RWPE1 (cell line): ENCODE data around the gene CHMP3.
"Not testable (repeated sequence)": the region's sequence is repeated elsewhere in the genome, so short reads cannot be mapped to it uniquely, and the experiment has no call there.

Source experiments
- CTCF ChIA-PET: fragments of 350-600 bp; sonication (Branson Sonifier 250); formaldehyde crosslinking; extraction: SDS; loops from one replicate; lab custom pipeline; 2021; lab: Yijun Ruan, JAX
- POLR2A ChIA-PET: fragments of 400-600 bp; formaldehyde crosslinking; extraction: SDS; loops from one replicate; lab custom pipeline; 2020; ENCODE audit warnings: antibody characterized with exemption; ENCODE audit not compliant: low non-redundant PET; lab: Yijun Ruan, JAX
- DNase-seq: peaks from one replicate; pipeline ENCODE4 v3.0.0; 2012; ENCODE audit warnings: low spot score
- H3K27ac ChIP-seq: fragments of 450-650 bp; 2 replicates; pipeline ENCODE4 v1.5.1; 2017
- TF ChIP-seq, protein P1 (sequence below): fragments of 450-650 bp; conservative IDR thresholded peaks from 2 replicates; pipeline ENCODE4 v1.5.1; 2017; ENCODE audit warnings: low read depth, mild to moderate bottlenecking

CHMP3 gene

DNA sequence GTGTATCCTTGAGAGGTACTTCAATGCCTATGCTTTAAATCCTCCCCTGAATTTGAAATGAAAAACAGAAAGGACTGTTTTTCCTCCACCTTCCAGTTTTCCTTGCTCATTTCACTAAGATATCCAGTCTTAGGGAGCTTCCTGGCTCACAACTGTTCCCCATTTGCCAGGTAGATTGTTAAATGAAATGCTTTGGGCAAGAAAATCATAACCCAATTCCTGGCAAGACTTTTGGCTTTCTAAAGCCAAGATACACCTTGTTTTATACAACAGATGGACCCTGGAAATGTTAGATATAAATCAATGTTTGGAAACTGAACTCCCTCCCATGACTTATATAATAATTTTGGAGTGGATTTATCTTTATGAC, 3.6 kb upstream of the CHMP3 start:
- ChIA-PET POLR2A (no interaction called here), CTCF (no interaction called here)
- H3K27ac ChIP-seq: no peak overlapping the region
- TF ChIP-seq, protein P1, sequence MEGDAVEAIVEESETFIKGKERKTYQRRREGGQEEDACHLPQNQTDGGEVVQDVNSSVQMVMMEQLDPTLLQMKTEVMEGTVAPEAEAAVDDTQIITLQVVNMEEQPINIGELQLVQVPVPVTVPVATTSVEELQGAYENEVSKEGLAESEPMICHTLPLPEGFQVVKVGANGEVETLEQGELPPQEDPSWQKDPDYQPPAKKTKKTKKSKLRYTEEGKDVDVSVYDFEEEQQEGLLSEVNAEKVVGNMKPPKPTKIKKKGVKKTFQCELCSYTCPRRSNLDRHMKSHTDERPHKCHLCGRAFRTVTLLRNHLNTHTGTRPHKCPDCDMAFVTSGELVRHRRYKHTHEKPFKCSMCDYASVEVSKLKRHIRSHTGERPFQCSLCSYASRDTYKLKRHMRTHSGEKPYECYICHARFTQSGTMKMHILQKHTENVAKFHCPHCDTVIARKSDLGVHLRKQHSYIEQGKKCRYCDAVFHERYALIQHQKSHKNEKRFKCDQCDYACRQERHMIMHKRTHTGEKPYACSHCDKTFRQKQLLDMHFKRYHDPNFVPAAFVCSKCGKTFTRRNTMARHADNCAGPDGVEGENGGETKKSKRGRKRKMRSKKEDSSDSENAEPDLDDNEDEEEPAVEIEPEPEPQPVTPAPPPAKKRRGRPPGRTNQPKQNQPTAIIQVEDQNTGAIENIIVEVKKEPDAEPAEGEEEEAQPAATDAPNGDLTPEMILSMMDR: no peak
- no peak for DNase-seq

DNA sequence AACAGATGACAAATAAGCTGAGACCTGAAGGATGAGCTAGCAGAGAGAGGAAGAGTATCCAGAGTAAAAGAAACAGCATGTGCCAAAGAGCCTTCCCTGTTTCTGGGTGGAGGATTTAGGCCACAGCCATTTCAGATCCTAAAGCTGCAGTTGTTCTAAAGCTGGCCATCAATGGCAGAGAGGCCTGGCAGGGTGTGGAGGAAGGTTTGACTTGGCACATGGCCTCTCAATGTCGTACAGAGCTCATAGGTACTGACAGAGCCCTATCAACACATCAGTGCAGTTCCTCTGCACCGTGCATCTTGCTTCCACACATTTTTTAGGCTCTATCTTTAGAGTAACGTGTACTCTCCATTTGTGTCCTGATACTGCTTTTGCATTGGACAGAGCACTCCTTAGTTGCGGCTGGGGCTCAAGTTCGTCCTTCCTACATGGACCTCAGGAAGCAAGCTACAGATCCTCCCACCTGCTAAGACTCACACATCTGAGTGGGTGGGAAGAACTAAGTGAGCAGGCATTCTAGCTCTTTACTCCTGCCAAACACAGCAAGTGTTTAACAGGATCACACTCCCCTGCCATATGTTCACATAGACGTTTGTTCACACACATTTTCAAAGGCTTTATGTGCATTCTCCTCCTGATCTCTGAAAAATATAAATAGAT, 3.0 kb upstream of the CHMP3 start:
- TF ChIP-seq, protein P1: no peak
- H3K27ac ChIP-seq: no peak overlapping the region
- ChIA-PET CTCF (no interaction called here), POLR2A (no interaction called here)
- no peak for DNase-seq

DNA sequence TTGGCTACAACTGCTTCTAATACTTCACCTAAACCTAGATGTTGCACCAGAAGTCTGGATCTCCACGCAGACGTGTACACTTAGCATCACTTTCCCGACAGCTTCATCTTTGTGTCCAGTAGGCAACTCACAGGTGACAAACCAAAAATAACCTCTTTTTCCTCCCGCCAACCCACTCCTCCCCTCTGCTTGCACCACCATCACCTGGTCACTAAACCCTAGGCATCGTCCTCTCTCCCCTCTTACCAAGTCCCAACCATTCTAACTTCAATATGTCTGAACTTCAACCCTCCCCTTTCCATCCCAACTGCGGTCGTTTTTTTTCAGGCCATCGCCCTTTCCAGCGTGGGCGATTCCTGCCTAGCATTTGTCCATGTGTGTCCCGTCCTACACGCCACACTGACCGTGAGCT, 413 bp upstream of the CHMP3 start:
- TF ChIP-seq, protein P1: no peak
- no peak for DNase-seq
- CTCF ChIA-PET: no interaction called here
- POLR2A ChIA-PET: no interaction called here
- H3K27ac ChIP-seq: peak overlapping the region; percentile 98

DNA sequence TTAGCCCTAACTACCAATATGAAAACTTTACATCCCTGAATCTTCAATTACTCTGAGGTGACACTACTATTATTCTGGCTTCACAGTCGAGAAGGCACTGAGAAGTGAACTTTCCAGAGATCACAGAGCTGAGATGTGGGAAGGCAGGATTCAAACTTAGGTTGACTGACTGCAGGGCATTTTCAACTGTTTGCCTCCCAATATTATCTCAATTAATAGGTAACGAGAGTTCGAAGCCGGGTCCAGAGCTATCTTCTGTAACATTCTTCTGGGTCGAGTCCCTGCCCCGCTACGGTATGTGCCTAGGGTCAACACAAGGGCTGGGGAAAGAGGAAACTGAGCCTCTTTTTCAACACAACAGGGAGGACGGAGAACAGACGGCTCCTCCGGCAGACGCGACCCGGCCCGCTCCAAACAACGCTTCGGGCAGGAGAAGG, 740 bp downstream of the CHMP3 start:
- ChIA-PET CTCF (interaction anchor here (0.6 kb wide), 1 partner anchor 910 kb away, joined by 5 read pairs; no protein-coding TSS in a partner anchor), POLR2A (no interaction called here)
- peak overlapping the region; percentile 98 for H3K27ac ChIP-seq
- DNase-seq: no peak
- TF ChIP-seq, protein P1: no peak

DNA sequence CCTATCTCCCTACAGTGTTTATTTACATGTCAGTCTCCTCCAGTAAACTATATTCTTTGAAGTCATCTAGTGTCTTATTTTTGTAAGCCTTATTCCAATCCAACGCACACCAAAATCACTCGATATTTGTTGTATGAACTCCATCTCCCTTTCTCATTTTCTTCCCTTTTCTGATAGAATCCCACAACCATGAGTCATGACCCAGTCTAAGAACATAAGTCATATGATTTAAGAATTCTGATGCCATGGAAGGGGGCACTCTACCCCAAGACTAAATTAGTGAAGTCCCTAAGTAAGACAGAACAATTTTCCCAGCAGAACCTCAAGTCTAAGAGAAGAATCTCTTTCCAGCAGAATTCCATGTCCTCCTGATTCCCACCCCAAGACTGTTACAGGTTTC, 5.4 kb downstream of the CHMP3 start:
- ChIA-PET CTCF (no interaction called here), POLR2A (no interaction called here)
- TF ChIP-seq, protein P1: no peak
- H3K27ac ChIP-seq: no peak overlapping the region
- DNase-seq: no peak

DNA sequence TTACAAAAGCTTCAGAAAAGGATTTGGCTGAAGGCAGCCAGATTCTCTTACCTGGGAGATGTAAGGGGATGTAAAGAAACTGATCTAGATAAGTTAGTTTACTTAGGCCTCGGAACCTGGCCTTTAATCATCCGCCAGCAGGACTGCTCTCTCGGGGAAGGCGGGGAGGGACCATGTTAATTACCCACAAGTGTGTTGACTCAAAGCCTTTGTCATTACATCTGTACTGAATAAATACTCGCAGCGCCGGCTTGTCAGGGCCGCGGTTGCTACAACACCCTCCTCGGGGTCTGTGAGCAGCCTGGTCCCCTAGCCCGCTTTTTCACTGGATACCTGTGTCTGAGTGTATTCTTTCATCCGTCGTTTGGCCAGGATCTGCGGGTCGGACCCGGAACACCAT, 6.7 kb downstream of the CHMP3 start:
- POLR2A ChIA-PET: no interaction called here
- no peak for DNase-seq
- TF ChIP-seq, protein P1: no peak
- H3K27ac ChIP-seq: no peak overlapping the region
- CTCF ChIA-PET: no interaction called here

DNA sequence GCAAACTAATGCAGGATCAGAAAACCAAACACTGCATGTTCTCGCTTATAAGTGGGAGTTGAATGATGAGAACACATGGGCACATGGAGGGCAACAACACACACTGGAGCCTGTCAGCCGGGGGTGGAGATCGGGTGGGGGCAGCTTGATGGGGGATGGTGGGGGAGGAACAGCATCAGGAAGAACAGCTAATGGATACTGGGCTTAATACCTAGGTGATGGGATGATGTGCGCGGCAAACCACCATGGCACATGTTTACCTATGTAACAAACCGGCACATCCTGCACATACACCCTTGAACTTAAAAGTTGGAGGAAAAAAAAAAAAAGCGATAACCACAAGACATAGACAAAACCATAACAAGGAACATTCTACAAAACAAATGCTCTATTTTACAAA, 10.4 kb downstream of the CHMP3 start:
- ChIA-PET POLR2A (no interaction called here), CTCF (no interaction called here)
- H3K27ac ChIP-seq: no peak overlapping the region
- DNase-seq: no peak
- TF ChIP-seq, protein P1: no peak

DNA sequence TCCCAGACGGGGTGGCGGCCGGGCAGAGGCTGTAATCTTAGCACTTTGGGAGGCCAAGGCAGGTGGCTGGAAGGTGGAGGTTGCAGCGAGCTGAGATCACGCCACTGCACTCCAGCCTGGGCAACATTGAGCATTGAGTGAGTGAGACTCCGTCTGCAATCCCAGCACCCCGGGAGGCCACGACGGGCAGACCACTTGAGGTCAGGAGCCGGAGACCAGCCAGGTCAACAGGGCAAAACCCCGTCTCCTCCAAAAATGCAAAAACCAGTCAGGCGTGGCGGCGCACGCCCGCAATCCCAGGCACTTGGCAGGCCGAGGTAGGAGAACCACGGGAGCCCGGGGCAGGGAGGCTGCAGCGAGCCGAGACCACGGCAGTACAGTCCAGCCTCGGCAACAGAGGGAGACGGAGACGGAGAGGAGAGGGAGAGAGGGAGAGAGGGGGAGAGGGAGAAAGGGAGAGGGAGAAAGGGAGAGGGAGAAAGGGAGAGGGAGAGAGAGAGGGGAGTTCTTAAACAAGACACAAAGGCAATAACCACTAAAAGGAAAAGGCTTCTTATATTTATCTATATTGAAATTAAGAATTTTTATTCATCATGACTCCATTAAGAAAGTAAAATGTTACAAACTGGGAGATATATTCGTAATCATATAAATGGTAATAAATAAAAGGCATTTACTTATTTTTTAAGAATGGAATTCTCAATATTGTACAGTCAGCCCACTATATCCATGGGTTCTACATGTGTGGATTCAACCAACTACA, 13.1 kb downstream of the CHMP3 start:
- H3K27ac ChIP-seq, DNase-seq, POLR2A ChIA-PET, CTCF ChIA-PET: not testable (repeated sequence)

DNA sequence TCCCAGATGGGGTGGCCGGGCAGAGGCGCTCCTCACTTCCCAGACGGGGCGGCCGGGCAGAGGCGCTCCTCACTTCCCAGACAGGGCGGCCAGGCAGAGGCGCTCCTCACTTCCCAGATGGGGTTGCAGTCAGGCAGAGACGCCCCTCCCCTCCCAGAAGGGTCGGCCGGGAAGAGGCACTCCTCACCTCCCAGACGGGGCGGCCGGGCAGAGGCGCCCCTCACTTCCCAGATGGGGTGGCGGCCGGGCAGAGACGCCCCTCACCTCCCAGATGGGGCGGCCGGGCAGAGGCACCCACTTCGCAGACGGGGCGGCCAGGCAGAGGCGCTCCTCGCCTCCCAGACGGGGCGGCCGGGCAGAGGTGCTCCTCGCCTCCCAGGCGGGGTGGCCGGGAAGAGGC, 13.8 kb downstream of the CHMP3 start:
- CTCF ChIA-PET, DNase-seq, H3K27ac ChIP-seq, POLR2A ChIA-PET: not testable (repeated sequence)
